IPS-20b (cell line): ENCODE measurements around the gene EXOC8.
"Not testable (repeated sequence)": the region's sequence is repeated elsewhere in the genome, so short reads cannot be mapped to it uniquely, and the experiment has no call there.

Experiments used
- H3K27ac ChIP-seq: one replicate; pipeline ENCODE4 v1.5.1; 2013; ENCODE audit warnings: low read length
- H3K27me3 ChIP-seq: 2 replicates; pipeline ENCODE4 v1.6.1; 2013; ENCODE audit warnings: mild to moderate bottlenecking, low read length, inconsistent platforms; ENCODE audit not compliant: insufficient read depth
- H3K36me3 ChIP-seq: 2 replicates; pipeline ENCODE4 v1.6.1; 2013; ENCODE audit warnings: low read depth, mild to moderate bottlenecking, inconsistent platforms, low read length, moderate library complexity; ENCODE audit not compliant: insufficient read depth
- H3K4me1 ChIP-seq: 2 replicates; pipeline ENCODE4 v1.6.1; 2013; ENCODE audit warnings: mild to moderate bottlenecking, control low read depth, inconsistent platforms, low read length, moderate library complexity; ENCODE audit not compliant: insufficient read depth
- H3K4me3 ChIP-seq: 2 replicates; pipeline ENCODE4 v1.5.1; 2013; ENCODE audit warnings: mild to moderate bottlenecking, low read length, inconsistent platforms
- H3K9ac ChIP-seq: 2 replicates; pipeline ENCODE4 v1.6.1; 2013; ENCODE audit warnings: low read depth, mild to moderate bottlenecking, inconsistent platforms, low read length, moderate library complexity
- H3K9me3 ChIP-seq: 2 replicates; pipeline ENCODE4 v1.6.1; 2013; ENCODE audit warnings: mild to moderate bottlenecking, low read depth, low read length, inconsistent platforms; ENCODE audit not compliant: insufficient read depth

The EXOC8 gene

GRCh38 chr1:231348856-231349255 lies 11.2 kb upstream of the EXOC8 start:
- H3K4me1 ChIP-seq, H3K4me3 ChIP-seq, H3K9ac ChIP-seq, H3K27ac ChIP-seq, H3K9me3 ChIP-seq, H3K27me3 ChIP-seq: not testable (repeated sequence)
- peaks cover 67% of the 10 kb centered on the region for H3K36me3 ChIP-seq

GRCh38 chr1:231348442-231348841 lies 10.8 kb upstream of the EXOC8 start:
- Histone ChIP-seq H3K4me1 (no peaks in the 10 kb centered on the region), H3K4me3 (no peak overlapping the region), H3K27me3 (no peaks in the 10 kb centered on the region), H3K36me3 (peaks cover 69% of the 10 kb centered on the region), H3K9me3 (no peaks in the 10 kb centered on the region), H3K9ac (no peak overlapping the region), H3K27ac (no peak overlapping the region)

GRCh38 chr1:231347961-231348360 lies 10.3 kb upstream of the EXOC8 start:
- H3K9ac ChIP-seq, result no peak overlapping the region
- no peaks in the 10 kb centered on the region for H3K9me3 ChIP-seq
- peaks cover 68% of the 10 kb centered on the region for H3K36me3 ChIP-seq
- no peak overlapping the region for H3K27ac ChIP-seq
- no peaks in the 10 kb centered on the region for H3K4me1 ChIP-seq
- no peaks in the 10 kb centered on the region for H3K27me3 ChIP-seq
- H3K4me3 ChIP-seq, result no peak overlapping the region

DNA sequence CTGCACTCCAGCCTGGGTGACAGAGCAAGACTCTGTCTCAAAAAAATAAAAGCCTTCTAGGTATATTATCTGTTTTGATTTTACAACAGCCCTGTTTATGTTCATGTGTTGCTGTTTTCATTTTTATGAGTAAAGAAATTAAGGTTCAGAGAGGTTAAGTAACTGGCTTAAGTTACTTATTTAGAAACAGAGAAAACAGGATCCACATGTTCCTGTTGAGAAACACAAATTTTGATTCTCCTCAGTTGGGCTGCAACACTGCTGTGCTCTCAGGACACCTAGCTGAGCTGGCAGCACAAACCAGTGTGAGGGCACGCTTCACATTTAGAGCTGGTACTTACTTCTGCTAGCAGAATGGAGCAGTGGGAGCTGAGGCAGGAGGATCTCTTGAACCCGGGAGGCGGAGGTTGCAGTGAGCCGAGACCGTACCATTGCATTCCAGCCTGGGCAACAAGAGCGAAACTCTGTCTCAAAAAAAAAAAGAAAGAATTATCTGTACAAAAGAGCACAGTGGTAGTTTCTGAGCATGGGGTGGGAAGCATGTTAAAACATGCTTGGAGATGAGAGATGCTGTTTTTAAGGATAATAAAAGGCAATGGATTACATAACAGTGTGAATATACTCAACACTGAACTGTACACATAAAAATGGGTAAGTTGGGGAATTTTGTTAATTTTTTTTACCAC lies 2.8 kb upstream of the EXOC8 start:
- no peak overlapping the region for H3K9ac ChIP-seq
- H3K4me1 ChIP-seq, result peaks cover 17% of the 10 kb centered on the region
- no peaks in the 10 kb centered on the region for H3K9me3 ChIP-seq
- no peak overlapping the region for H3K4me3 ChIP-seq
- peaks cover 34% of the 10 kb centered on the region for H3K36me3 ChIP-seq
- H3K27me3 ChIP-seq, result no peaks in the 10 kb centered on the region
- H3K27ac ChIP-seq, result no peak overlapping the region

GRCh38 chr1:231338270-231339128 lies 847 bp upstream of the EXOC8 start, which contains the start of gene SPRTN:
Gene SPRTN, plus strand, starts transcription at chr1:231338293. Its CDS starts 91 bp downstream, at chr1:231338384.
- no peaks in the 10 kb centered on the region for H3K9me3 ChIP-seq
- no peaks in the 10 kb centered on the region for H3K27me3 ChIP-seq
- H3K27ac ChIP-seq, result peak within 1 kb of the TSS; percentile 59
- peaks cover 24% of the 10 kb centered on the region for H3K36me3 ChIP-seq
- peaks cover 18% of the 10 kb centered on the region for H3K4me1 ChIP-seq
- H3K9ac ChIP-seq, result peak within 1 kb of the TSS; percentile 96
- H3K4me3 ChIP-seq, result peak within 1 kb of the TSS; percentile 98

- Histone ChIP-seq H3K27me3 (no peaks in the 10 kb centered on the region), H3K4me3 (peak overlapping the region; percentile 98), H3K9me3 (no peaks in the 10 kb centered on the region), H3K36me3 (peaks cover 19% of the 10 kb centered on the region), H3K27ac (no peak overlapping the region), H3K9ac (peak overlapping the region; percentile 96; the same call in 1 of the 2 replicates), H3K4me1 (peaks cover 18% of the 10 kb centered on the region)
Observed at GRCh38 chr1:231337043-231337471, 595 bp downstream of the EXOC8 start.

DNA sequence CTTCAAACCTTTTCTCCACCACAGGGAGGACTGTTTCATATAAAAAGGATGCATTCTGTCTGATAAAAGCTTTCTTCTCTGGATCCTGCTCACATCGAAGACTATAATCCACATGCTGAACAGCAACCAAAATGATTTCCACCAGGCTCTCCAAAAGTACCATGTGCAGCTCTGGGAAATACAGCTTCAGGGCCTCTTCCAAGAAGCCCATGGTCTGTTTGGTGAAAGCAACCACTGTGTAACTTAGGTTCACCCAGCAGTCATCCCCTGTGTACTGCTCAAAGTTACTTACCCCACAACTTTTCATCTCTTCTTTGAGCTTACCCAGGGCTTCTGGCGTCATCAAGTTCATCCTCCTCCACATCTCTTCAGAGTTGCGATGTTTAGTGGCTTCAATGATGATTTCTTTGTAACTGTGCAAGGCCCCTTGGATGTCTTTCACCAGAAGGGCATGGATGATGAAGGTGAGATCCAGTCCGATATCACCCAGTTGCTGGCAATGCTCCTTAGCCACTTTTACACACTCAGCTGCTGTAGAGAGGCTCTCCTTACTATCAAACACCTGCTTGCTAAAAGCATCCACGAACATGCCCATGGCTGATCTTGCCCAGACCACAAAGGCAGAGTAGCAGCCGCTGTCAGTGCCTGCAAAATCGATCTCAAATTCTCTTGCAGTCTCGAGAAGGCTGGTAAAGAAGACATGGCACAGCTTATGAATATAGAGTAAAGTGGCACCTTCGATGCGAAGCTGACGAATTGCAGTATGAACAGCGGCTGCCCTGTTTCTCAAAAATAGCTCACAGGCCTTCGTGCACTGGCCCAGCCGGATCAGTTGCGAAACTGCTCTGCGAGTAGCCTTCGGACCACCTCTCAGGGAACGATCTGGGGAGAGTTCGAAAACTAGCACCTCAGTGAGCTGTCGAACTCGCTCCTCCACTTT lies 1.7 kb downstream of the EXOC8 start:
- peak overlapping the region; percentile 96 for H3K9ac ChIP-seq
- no peaks in the 10 kb centered on the region for H3K9me3 ChIP-seq
- peaks cover 9% of the 10 kb centered on the region for H3K36me3 ChIP-seq
- H3K27ac ChIP-seq, result no peak overlapping the region
- H3K4me3 ChIP-seq, result peak overlapping the region; percentile 98
- H3K27me3 ChIP-seq, result no peaks in the 10 kb centered on the region
- peaks cover 18% of the 10 kb centered on the region for H3K4me1 ChIP-seq

DNA sequence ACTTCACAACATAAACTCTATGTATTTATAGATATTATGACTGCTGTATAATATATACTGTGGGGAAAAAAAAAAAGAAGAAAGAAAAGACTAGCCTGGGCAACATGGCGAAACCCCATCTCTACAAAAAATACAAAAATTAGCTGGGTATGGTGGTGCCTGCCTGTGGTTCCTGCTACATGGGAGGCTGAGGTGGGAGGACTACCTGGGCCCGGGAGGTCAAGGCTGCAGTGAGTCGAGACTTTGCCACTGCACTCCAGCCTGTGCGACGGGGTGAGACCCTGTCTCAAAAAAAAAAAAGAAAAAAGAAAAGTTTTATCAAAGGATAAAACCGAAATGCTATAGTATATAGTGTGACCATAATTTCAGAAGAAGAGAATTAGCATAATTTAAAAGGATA lies 2.7 kb downstream of the EXOC8 start:
- Histone ChIP-seq H3K27ac (no peak overlapping the region), H3K4me1 (peaks cover 18% of the 10 kb centered on the region), H3K36me3 (no peaks in the 10 kb centered on the region), H3K4me3 (peak overlapping the region; percentile 98), H3K9me3 (no peaks in the 10 kb centered on the region), H3K9ac (peak overlapping the region; percentile 17; the same call in 1 of the 2 replicates), H3K27me3 (no peaks in the 10 kb centered on the region)

DNA sequence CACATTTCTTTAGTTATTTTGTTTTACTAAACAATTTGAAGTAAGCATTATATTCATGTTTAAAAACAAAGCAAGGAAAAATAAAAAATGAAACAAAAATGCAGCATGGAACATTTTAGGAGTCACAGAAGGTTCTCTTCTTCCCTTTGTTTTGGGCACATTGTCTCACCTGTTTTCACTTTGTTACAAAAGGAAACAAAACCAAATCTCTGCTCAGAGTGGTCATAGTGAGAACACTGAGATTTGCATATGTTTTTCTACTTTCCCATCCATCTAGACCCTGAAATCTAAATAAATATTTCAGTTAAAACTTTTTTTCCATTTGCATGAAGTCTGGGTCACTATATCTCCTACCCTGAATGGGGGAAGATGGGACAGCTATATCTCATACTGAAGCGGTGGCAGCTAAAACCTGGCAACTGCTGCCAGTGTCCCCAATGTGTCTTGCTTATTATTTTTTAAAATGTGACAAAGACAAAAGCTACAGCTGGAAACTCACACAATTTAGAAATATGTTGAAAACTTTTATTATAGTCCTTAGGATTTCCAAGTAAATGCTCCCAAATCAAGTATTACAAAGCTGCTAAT lies 3.5 kb downstream of the EXOC8 start:
- no peaks in the 10 kb centered on the region for H3K36me3 ChIP-seq
- H3K27me3 ChIP-seq, result no peaks in the 10 kb centered on the region
- H3K4me1 ChIP-seq, result peaks cover 12% of the 10 kb centered on the region
- peak overlapping the region; percentile 17; the same call in 1 of the 2 replicates for H3K9ac ChIP-seq
- H3K27ac ChIP-seq, result no peak overlapping the region
- H3K9me3 ChIP-seq, result no peaks in the 10 kb centered on the region
- H3K4me3 ChIP-seq, result peak overlapping the region; percentile 98

GRCh38 chr1:231332761-231333160 lies 4.9 kb downstream of the EXOC8 start:
- Histone ChIP-seq H3K4me3 (peak overlapping the region; percentile 98; the same call in 1 of the 2 replicates), H3K36me3 (no peaks in the 10 kb centered on the region), H3K9ac (no peak overlapping the region), H3K27ac (no peak overlapping the region), H3K9me3 (no peaks in the 10 kb centered on the region), H3K27me3 (no peaks in the 10 kb centered on the region), H3K4me1 (peaks cover 11% of the 10 kb centered on the region)

- Histone ChIP-seq H3K27me3 (no peaks in the 10 kb centered on the region), H3K4me1 (no peaks in the 10 kb centered on the region; the same call in 1 of the 2 replicates), H3K9ac (no peak overlapping the region), H3K27ac (no peak overlapping the region), H3K9me3 (no peaks in the 10 kb centered on the region), H3K36me3 (no peaks in the 10 kb centered on the region), H3K4me3 (no peak overlapping the region)
Observed at GRCh38 chr1:231329483-231329882, 8.2 kb downstream of the EXOC8 start.
